GM19397 (cell line): Measurements from ENCODE around the gene COL4A2.
A peak's percentile ranks its signal among the peaks of the same experiment; 100 is the strongest.
"Not testable (repeated sequence)": the region's sequence is repeated elsewhere in the genome, so short reads cannot be mapped to it uniquely, and the experiment has no call there.

ENCODE experiments used
- ATAC-seq: cut with Tn5 transposase; IDR thresholded peaks from one replicate; pipeline ENCODE4 v1.9.1; 2021; ENCODE audit warnings: mild to moderate bottlenecking, moderate library complexity; ENCODE audit not compliant: unreplicated experiment

COL4A2 gene

DNA sequence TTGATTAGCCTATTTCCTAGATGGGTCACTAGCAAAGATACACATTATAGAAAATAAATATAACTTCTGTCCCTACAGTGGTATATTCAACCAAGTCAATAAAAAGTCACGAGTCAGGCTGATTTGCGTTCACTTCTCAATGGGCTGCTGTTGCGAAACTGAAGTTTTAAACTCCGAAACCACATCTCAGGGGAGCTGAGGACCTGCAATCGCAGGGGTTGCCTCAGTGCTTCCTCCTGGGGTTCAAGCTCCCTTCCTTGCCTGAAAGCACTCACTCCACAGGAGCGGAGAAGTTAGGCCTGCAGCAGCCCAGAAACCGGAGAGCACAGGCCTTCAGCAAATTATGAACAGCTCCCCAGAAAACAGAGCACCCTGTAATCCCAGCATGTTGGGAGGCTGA is 214.9 kb downstream of the COL4A2 start:
- ATAC-seq, result no peak

DNA sequence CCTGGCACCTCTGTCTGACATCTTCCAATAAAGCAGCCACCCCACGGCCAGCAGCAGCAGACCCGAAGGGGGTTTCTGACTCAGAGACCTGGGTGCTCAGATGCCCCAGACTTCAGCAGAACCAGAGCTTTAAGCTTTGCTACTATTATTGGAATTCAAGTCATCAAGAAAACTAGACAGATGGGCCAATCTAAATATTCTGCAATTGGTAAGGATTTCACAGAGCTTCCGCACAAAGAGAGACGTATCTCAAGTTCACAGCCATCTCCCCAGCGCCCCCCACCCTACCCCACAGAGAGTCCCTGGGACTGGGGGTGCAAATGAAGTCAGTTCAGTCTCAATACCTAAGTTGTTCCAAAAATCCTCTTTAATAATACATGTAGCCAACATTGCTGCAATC is 215.6 kb downstream of the COL4A2 start:
- no peak for ATAC-seq

DNA sequence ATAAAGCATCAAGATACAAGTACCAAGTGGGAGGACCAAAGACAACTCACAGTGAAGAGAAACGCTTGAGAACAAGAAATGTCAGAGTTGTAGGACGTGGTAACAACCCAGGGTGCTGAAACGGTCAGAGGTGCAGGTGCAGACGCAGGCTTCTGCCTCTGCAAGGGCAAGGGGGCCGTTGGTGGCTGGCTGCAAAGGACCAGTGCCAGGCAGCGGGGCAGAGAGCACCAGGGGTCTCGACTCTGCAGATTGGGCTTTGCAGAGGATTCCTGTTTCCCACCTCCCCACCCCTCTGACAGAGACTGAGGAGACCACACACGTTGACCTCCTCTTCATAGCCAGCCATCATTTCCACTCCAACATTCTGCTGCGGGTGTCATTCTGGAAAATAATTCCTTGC is 216.1 kb downstream of the COL4A2 start:
- no peak for ATAC-seq

DNA sequence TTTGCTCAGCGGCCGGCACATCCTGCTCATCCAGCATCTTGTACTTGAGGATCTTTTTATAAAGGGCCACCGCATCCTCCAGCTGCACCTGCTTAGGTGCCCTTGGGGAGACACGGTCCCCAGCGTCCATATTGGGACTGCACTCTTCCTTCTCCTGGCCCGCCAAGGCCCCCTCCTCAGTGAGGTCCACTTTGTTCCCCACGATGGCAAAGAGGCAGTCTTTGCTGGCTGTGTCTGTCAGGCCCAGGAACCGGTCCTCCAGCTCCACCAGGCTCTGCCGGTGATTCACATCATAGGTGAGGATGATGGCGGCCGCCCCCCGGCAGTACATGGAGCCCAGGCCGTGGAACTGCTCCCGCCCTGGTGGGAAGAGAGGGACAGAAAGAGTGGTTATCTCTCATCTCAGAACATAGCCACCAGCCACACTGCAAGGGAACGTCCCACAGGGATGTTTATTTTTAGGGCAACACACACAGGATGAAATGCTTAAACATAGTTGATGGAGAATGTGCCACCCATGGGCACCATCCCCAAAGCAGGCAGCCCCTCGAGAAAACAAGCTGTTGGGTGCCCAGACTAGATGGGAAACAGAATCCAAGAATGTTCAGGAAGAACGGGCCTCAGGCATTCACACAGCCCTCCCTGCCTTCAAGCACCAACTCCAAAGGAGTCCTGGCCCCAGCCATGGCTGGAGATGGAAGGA is 216.9 kb downstream of the COL4A2 start:
- no peak for ATAC-seq

DNA sequence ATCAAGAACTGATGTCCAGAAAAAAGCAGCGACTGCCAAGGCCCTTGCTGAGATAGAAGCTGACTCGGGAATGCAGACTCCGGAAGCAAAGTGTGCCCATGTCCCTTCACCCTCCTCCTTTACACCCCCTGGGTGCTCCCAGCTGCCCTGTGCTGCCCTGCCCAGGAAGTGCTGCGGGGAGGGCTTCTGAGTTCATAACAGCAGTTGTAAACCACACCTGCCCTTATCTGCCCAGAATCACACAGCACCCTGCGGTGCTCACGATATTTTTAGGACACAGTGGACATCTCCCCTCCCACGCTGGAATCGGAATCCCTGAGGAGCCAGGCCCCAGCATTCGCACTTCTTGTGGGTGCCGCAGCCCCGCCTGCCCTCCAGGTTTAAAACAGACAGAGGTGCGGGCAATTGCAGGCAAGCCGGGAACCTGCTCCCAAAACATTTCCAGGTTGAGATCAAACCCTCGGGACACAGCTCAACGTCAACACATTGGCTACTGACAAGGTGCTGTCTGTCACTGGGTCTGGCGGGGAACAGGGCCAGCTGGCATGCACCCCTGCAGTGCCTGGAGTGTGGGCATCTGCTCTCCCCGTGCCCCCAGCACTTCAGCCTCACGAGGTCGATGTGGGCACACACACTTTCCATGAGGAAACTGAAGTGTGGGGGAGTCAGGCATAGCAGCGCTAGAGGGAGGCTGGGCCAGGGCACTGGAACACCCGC is 217.6 kb downstream of the COL4A2 start:
- no peak for ATAC-seq

DNA sequence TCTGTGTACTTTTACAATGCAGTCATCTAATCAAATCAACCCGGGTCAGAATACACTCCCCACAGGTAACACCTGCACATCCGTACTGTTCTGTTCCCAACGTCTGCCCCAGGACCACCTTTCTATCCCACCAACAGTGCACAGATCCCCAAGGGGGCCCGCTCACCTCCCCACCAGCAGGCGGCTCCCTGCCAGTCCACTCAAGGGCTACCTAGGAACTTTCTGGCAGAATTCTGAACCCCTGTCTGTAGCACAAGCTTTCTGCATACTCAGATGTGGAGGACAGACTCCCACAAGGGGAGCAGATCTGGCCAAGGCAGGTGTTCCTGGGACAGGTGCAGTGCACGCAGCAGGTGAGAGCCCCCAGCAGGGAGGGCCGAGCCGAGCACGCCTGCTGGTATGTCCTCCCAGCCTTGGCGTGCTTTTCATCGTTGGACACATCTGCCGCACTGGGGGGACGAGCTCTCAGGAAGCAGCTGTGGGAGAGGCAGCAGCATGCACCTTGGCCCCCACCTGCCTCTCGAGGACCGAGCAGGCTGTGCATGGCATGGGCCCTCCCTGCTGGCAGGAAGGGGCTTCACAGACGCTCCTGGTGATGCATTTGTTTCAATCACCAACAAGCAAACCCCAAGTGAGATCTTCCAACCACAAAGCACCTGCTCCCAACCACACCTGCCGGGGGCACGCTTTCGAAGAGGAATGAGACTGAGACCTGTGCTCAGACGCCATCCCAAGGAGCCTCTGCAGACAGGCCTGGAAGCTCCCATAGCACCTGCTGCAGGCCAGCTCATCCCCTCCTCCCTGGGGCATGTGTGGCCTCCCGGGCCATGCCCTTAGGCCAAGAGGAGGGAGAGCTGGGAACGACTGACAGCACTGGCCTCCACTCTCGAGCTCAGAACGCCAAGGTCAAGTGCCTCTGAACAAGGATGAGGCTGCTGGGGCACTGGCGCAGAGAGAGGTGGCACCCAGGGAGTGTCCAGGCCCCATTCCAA is 218.5 kb downstream of the COL4A2 start:
- peak; percentile 76 for ATAC-seq

DNA sequence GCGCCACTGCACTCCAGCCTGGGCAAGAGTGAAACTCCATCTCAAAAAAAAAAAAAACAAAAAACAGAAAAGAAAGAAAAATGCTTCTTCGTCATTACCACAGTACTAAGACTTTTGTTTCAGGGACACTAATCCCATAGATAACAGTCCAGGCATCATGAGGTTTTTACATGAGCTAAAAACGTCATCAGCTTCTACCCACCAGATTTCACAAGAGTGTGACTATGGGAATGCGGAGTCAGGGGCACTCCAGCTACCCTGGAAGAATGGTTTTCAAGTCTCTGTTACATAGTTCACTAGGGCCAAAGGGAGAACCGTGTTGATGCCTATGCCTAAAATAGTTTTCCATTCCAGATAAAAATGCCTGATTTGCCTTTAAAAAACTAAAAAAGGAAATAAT is 221.3 kb downstream of the COL4A2 start:
- no peak for ATAC-seq

DNA sequence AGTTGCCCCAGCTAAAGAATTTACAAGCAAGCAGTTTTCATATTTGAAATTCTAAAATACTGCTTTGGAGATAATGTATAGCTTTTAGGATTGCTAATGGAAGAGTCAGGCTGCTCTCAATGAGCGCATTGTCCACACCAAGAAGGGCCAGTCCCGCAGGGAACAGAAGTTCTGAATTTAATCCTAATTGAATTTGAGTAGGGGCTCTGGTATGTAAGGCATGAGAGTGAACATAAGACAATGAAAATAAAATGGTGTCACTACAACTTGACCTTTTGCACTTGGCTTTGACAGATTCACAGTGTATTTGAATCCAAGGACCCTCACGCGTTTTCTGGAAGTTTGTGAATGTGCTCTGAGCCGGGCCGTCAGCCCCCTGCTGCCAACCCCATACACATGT is 221.8 kb downstream of the COL4A2 start:
- ATAC-seq, result no peak

DNA sequence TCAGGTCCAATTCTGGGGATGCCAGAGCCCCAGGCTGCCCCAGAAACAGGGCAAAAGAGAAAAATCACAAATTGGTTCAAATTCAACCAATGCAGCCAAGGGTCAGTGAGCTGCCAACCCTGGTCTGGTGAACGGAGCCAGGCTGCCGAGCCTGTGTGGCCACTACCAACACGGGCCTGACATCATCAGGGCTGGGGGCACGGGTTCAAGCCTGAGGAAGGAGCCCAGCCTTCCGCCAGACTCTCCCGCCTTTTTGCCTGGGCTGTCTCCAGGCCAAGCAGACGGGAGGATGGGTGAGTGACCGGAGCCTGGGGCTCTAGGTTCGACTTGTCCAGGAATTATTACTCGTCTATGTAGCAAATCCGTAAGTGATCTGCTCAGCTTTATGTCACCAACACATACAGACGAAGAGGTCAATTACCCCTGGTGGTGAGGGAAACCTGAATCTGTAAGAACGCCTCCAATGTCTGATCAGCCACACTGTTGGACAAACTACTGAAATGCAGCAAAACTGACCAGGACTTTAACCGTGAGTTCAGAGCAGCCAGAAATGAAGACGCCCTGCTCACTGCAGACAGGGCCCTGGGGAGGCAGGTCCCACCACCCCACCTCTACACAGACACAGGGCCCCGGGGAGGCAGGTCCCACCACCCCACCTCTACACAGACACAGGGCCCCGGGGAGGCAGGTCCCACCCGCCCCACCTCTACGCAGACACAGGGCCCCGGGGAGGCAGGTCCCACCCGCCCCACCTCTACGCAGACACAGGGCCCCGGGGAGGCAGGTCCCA is 222.6 kb downstream of the COL4A2 start:
- no peak for ATAC-seq

DNA sequence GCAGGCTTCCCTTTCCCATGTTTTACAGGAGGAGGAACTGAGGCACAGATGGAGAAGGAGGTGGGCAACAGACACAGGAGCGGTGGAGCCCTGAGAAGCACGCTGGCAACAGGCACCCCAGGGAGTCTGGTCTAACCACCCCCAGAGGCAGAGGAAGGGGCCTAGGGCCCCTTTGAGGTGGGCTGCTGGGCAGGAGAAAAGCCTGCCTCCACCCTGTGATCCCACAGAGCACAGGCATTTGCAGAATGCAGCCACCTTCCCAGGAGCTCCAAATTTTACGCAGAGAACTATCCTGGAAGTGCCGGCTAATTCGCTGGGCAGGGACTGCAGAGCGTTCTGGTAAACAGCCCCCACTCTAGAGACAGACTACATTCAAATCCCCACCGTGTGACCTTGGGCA is 224.0 kb downstream of the COL4A2 start:
- ATAC-seq, result no peak

DNA sequence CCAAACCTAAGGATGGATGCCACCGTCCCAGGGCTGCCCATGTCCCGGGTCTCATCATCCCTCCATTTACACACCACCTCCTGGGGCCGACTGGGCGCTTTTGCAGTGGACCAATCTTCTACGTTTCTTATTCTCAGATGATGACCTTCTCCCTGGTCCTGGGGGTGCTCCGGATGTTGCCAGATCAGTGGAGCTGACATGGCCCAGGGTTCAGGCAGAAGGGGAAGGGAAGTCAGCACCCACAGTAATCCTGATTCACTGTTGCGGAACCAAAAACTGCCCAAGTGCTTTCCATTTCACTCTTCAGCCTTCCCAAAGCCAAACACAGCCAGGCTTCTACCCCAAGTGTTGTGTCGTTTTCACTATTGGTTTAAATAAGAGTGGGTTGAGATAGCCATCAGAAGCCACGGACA is 224.6 kb downstream of the COL4A2 start:
- no peak for ATAC-seq

DNA sequence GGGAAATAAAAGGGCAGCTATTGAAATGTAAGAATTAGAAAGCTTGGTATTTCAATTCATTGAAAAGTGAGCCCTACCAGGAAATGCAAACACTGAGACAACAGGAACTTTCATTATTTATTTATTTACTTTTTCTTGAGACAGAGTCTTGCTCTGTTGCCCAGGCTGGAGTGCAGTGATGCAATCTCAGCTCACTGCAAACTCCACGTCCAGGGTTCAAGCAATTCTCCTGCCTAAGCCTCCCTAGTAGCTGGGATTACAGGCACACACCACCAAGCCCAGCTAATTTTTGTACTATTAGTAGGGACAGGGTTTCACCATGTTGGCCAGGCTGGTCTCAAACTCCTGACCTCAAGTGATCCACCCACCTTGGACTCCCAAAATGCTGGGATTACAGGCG is 225.2 kb downstream of the COL4A2 start:
- not testable (repeated sequence) for ATAC-seq

DNA sequence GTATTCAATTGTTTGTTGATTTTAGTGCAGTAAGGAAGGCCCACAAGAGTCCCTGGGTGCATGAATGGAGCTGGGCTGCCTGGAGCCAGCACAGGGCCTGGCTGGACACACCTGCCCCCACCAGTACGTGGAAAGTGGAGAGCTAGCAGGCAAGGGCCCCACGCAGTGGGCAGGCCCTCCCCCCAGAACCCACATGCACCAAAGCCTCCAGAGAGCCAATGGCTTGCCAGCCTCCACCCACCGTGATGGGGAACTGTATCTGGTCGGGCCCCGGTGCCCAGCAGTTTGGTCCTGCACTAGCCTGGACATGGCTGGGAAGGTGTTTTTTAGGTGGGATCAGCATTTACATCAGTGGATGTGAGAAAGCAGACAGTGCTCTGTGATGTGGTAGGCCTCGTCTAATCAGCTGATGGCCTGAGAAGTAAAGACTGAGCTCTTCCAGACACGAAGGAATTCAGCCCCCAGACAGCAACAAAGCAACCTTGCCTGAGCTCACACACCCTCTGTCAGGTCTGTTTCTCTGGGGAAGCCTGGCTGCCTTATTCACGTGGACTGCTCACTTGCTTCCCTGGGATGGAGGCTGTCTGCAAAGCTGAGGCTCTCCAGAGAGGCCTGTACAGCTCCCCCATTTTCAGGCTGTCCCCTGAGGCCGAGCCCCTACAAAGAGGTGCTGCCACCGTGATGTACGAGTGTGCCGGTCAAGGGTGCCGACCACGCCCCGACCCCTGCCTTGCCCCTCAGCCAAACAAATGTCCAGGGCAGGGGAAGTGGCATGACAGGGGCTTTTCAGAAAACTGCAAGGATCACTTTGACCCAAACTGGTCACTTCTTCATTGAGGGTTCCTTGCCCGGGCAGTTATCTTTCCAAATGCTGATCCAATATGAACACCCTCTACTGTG is 226.9 kb downstream of the COL4A2 start:
- ATAC-seq, result no peak

DNA sequence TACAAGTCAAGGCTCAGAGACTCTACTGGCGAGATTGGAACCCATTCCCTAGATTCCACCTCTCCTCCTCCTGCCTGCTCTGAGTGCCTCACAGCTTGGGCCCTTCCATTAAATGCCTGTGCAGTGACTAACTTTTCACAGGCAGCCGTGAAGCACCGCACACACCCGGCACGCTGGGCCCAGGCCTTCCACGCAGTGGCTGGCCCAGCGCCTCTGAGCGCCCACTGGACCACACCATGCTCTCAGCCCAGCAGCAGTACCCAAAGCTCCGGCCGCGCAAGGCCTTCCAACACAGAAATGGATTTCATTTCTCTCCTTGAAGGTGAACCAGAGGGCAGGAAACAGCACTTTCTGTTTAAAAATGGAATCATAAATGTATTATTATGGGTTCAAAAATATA is 228.4 kb downstream of the COL4A2 start:
- ATAC-seq, result no peak

DNA sequence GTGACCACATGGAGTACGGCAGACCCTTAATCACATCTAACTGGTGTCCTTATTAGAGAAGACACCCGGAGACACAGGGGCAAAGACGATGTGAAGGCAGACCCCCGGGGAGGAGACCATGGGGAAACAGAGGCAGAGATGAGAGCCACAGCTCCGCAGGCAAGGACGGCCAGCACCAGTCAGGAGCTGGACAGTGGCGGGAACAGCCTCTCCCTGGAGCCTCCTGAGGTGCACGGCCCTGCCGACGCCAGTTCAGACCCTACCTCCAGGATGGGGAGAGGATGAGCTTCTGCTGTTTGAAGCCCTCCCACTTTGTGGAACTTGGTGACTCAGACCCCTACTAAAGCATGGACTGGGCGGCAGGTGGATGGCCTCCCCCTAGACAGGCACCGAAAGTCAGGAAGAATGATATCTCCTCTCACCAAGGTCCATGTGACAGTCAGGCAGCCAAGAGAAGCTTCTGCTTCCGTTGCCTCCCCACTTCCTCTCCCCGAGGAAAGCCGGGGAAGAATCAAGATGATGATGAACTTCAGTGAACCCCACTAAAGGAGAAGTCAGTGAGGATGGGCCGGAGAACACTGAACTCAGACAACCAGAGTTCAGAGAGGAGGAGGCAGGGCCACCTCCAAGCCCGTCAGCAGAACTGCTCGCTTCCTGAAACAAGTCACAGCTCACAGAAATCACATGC is 229.1 kb downstream of the COL4A2 start:
- no peak for ATAC-seq

DNA sequence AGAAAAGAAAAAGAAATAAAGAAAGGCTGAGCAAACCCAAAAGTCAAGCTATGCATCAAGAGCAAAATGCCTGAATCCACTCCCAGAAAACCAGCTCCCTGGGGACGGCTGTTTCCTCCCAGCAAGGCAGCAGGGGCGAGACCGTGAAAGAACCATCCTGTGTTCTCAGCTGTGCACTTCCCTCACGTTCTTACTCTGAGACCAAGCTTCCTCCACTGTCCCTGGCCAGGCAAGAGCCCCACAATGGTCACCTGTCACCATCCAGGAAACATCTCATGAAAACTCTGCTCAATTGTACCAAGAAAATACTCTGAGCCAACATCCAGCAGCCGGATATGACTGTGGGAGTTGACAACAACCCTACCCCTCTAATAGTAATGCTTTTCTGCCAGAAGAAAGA is 231.5 kb downstream of the COL4A2 start:
- ATAC-seq, result no peak

DNA sequence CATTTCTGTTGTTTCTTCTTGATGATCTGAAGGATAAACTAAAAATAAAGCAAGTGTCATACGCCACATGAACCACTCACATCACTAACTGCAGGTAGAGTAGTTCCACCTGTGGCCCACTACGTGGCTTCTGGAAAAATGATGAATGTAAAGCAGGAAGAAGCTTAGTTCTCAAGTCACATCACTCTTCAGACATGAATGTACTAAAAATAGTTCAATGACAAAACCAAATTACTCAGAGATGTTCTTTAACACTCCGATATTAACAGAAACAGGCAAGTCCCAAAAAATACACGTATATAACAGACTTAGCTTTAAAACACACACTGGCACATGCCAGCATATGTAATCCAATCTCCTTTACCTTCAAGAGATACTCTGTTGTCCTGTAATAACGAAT is 232.8 kb downstream of the COL4A2 start:
- no peak for ATAC-seq

DNA sequence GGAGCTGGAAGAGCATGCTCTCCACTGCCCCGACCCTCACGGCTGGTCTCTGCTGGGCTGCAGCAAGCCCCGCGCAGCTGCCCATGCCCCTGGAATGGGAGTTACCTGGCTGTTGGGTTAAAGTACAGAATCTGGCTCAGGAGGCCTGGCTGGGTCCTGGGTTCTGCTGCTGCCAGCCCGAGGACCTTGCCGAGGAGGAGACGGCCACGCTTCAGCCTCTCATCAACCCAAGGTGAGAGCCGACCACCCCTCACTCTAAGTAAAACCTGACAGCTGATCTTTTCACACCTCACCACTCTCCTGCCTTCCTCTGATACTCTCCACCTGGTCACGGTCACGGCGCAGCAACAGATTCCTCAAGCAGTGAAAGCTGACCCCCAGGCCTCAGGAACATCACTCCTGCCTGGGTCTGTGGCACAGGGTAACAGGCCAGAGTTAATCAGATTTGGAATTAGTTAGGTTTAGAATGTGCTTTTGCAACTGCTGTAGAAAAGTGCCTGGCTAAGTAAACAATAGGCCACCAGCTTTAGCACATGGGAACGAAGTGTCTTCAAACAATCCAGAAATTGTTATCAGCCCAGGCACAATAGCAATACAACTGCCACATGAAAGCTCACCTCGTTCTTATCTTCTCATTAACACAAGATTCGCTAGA is 233.9 kb downstream of the COL4A2 start:
- no peak for ATAC-seq

DNA sequence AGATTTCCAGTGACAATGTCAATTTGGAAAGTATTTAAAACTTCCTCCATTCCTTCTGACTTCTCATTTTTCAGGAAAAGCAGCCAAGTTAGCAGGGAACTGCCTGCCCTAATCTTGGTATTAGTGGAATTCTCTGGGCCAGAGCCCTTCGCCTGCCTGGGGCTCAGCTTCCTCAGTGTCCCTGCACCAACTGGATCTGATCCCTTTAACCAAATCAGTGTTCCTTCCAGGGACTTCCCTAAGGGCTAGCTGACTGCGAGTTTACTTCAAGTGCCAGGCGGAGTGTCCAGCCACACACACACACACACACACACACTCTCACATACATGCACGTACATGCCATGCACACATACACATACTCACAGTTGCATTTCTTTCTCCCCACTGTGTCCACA is 234.4 kb downstream of the COL4A2 start:
- ATAC-seq, result no peak
